ENCODE results near the gene TTC39A.

TTC39A gene

GRCh38 chr1:51345300-51345687, 14.9 kb upstream of the TTC39A start:
- H3K27ac ChIP-seq: no peak overlapping the region
- TF ChIP-seq CTCF (conservative IDR thresholded peaks at IDR 0.05): no peak

- peak; percentile 59 for TF ChIP-seq CTCF (conservative IDR thresholded peaks at IDR 0.05)
- peak overlapping the region; percentile 38; the same call in 1 of the 2 replicates for H3K27ac ChIP-seq
These were observed 14.4 kb upstream of the TTC39A start for GRCh38 chr1:51344602-51345299.

GRCh38 chr1:51344276-51344601, 13.9 kb upstream of the TTC39A start:
- TF ChIP-seq CTCF (conservative IDR thresholded peaks at IDR 0.05): no peak

DNA sequence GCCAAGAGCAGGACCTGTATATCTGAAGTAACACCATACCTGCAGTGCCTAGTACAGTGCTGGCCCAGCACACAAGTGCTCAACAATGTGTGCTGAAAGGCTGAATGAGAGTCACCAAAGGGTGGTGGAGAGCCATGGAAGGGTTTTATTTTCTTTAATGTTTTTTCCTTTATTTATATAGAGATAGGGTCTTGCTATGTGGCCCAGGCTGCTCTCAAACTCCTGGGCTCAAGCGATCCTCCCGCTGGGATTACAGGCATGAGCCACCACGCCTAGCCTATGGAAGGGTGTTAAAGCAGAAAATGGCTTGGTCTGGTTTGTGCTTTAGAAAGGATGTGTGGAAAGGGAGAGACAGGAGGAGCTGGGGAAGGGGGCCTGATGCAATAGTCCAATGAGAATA, 13.3 kb upstream of the TTC39A start:
- TF ChIP-seq CTCF (conservative IDR thresholded peaks at IDR 0.05): no peak
- no peak overlapping the region for H3K27ac ChIP-seq

More at GRCh38 chr1:51344276-51344601, 13.9 kb upstream of the TTC39A start:
- H3K27ac ChIP-seq: no peak overlapping the region; the same call in 1 of the 2 replicates

DNA sequence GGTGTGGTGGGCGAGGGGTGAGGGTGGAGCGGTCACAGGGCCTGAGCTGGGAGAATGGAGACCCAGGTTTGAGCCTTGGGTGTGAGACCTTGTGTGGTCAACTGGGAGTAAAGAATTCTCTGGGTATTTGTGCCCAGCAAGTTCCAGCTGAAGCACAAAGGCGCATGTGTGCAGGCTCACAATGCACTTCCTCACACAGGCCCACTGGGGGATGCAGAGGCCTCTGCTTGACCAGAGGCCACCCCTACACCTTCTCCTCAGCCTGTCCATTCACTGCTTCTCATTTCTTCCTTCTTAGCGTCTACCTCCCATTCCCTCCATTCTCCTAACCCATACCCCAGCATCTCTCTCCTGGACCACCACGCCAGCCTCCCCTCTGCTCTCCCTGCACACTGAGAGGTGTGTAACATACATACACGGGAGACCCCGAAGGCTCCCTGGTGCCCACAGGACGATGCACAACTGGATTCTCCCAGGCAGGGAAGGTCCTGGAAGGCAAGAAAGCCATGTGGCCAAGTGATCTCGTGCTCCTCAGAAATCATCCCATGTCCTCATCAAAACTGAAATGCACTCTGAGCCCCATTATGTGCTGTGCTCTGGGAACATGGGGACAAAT, 12.3 kb upstream of the TTC39A start:
- H3K27ac ChIP-seq: no peak overlapping the region
- no peak for TF ChIP-seq CTCF (conservative IDR thresholded peaks at IDR 0.05)

GRCh38 chr1:51341876-51342496, 11.6 kb upstream of the TTC39A start:
- no peak for TF ChIP-seq CTCF (conservative IDR thresholded peaks at IDR 0.05)
- H3K27ac ChIP-seq: no peak overlapping the region

DNA sequence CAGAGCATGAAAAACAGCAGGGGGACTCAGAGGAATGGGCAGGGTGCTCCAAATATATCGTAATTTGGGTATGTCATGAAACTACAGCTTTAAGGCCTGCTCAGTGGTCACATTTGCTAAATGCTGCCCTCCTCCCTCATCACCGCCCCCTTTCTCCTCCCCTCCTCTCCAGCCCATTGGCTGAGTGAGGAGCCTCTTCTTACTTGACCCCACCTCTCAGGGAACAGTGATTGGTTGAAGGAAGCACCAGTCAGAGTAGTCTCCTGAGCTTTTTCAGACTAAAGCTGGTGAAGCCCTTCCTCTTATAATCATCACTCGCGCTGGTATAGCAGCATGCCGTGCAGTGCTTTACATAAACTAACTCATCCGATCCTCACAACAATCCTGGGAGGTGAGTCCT, 10.0 kb upstream of the TTC39A start:
- no peak for TF ChIP-seq CTCF (conservative IDR thresholded peaks at IDR 0.05)
- H3K27ac ChIP-seq: no peak overlapping the region

All from VCaP (cell line).